H9 (cell line): Measurements from ENCODE around the gene DNAJC5. TPM values are rescaled to one million over a fixed set of nuclear protein-coding genes. Genes with fewer than 3 reads are reported as not detected.

Source experiments
- DNase-seq: peaks from one replicate; pipeline ENCODE4 v3.0.0-alpha.2; 2017
- H2AFZ ChIP-seq: one replicate; pipeline ENCODE4 v1.6.1; 2013; ENCODE audit warnings: mild to moderate bottlenecking, low read length, control low read depth, moderate library complexity
- H2AK5ac ChIP-seq: 2 replicates; pipeline ENCODE4 v1.6.1; 2013; ENCODE audit warnings: low read length, control low read depth, mixed read lengths; ENCODE audit not compliant: insufficient read length
- H2BK120ac ChIP-seq: one replicate; pipeline ENCODE4 v1.6.1; 2013; ENCODE audit warnings: low read depth, mild to moderate bottlenecking, low read length, control low read depth, inconsistent platforms; ENCODE audit not compliant: poor library complexity, severe bottlenecking
- H2BK12ac ChIP-seq: 2 replicates; pipeline ENCODE4 v1.6.1; 2013; ENCODE audit warnings: low read length, control low read depth, mixed read lengths, low read depth; ENCODE audit not compliant: insufficient read length
- H2BK15ac ChIP-seq: 2 replicates; pipeline ENCODE4 v1.6.1; 2013; ENCODE audit warnings: low read depth, low read length, control low read depth
- H2BK20ac ChIP-seq: one replicate; pipeline ENCODE4 v1.6.1; 2013; ENCODE audit warnings: low read depth, mild to moderate bottlenecking, low read length, control low read depth, inconsistent platforms; ENCODE audit not compliant: poor library complexity, severe bottlenecking
- H2BK5ac ChIP-seq: 2 replicates; pipeline ENCODE4 v1.6.1; 2013; ENCODE audit warnings: low read length, control low read depth, mixed read lengths; ENCODE audit not compliant: insufficient read length
- H3K14ac ChIP-seq: 2 replicates; pipeline ENCODE4 v1.6.1; 2013; ENCODE audit warnings: low read length, control low read depth; ENCODE audit not compliant: insufficient read depth
- H3K18ac ChIP-seq: 2 replicates; pipeline ENCODE4 v1.6.1; 2013; ENCODE audit warnings: low read depth, mild to moderate bottlenecking, mixed read lengths, low read length, control low read depth; ENCODE audit not compliant: insufficient read length
- H3K23ac ChIP-seq: 2 replicates; pipeline ENCODE4 v1.6.1; 2013; ENCODE audit warnings: low read length, control low read depth, mixed read lengths, low read depth; ENCODE audit not compliant: insufficient read length
- H3K23me2 ChIP-seq: 2 replicates; pipeline ENCODE4 v1.6.1; 2013; ENCODE audit warnings: low read depth, mild to moderate bottlenecking, mixed read lengths, low read length, control low read depth; ENCODE audit not compliant: insufficient read length, poor library complexity, severe bottlenecking
- H3K27ac ChIP-seq: 2 replicates; pipeline ENCODE4 v1.5.1; 2013; ENCODE audit warnings: low read length, control low read depth, mixed read lengths, low read depth; ENCODE audit not compliant: insufficient read length
- H3K27me3 ChIP-seq: 2 replicates; pipeline ENCODE4 v1.6.1; 2013; ENCODE audit warnings: low read length, control low read depth, inconsistent platforms; ENCODE audit not compliant: insufficient read depth
- H3K4ac ChIP-seq: 2 replicates; pipeline ENCODE4 v1.6.1; 2013; ENCODE audit warnings: low read depth, mild to moderate bottlenecking, control low read depth, inconsistent platforms, low read length, moderate library complexity
- H3K4me1 ChIP-seq: 2 replicates; pipeline ENCODE4 v1.6.1; 2013; ENCODE audit warnings: low read length, control low read depth, inconsistent platforms; ENCODE audit not compliant: insufficient read depth
- H3K4me2 ChIP-seq: 2 replicates; pipeline ENCODE4 v1.6.1; 2013; ENCODE audit warnings: low read length, control low read depth, mixed read lengths; ENCODE audit not compliant: insufficient read length, insufficient read depth
- H3K56ac ChIP-seq: 2 replicates; pipeline ENCODE4 v1.6.1; 2013; ENCODE audit warnings: low read depth, mild to moderate bottlenecking, mixed read lengths, low read length, control low read depth; ENCODE audit not compliant: insufficient read length
- H3K79me1 ChIP-seq: 2 replicates; pipeline ENCODE4 v1.6.1; 2013; ENCODE audit warnings: low read depth, mild to moderate bottlenecking, moderate library complexity, low read length, control low read depth, inconsistent platforms; ENCODE audit not compliant: insufficient read depth, poor library complexity, severe bottlenecking
- H3K79me2 ChIP-seq: 2 replicates; pipeline ENCODE4 v1.6.1; 2013; ENCODE audit warnings: low read length, control low read depth, inconsistent platforms; ENCODE audit not compliant: insufficient read depth
- H3K9ac ChIP-seq: 2 replicates; pipeline ENCODE4 v1.6.1; 2013; ENCODE audit warnings: low read length, control low read depth, mixed read lengths; ENCODE audit not compliant: insufficient read length; ENCODE audit errors: extremely low read depth
- H3K9me3 ChIP-seq: one replicate; pipeline ENCODE4 v1.6.1; 2013; ENCODE audit warnings: low read depth, low read length, inconsistent platforms; ENCODE audit not compliant: control insufficient read depth
- H3T11ph ChIP-seq: one replicate; pipeline ENCODE4 v1.6.1; 2013; ENCODE audit warnings: mild to moderate bottlenecking, low read length, control low read depth, inconsistent platforms
- H4K20me1 ChIP-seq: one replicate; pipeline ENCODE4 v1.6.1; 2013; ENCODE audit not compliant: control insufficient read depth, insufficient read length, insufficient read depth
- H4K5ac ChIP-seq: 2 replicates; pipeline ENCODE4 v1.6.1; 2013; ENCODE audit warnings: low read depth, mild to moderate bottlenecking, mixed read lengths, low read length, control low read depth; ENCODE audit not compliant: insufficient read length
- H4K8ac ChIP-seq: replicated peaks from 2 replicates; pipeline ENCODE4 v1.6.1; 2013; ENCODE audit warnings: low read length, control low read depth, mixed read lengths, low read depth; ENCODE audit not compliant: insufficient read length
- H4K91ac ChIP-seq: 2 replicates; pipeline ENCODE4 v1.6.1; 2013; ENCODE audit warnings: low read depth, mild to moderate bottlenecking, moderate library complexity, mixed read lengths, low read length, control low read depth; ENCODE audit not compliant: insufficient read length
- H3K27ac Mint-ChIP-seq, 3 experiments: 2 replicates in 2 of 3; 3 replicates in 1 of 3; pipeline ENCODE4 v1.8.0; 2020 to 2021; ENCODE audit warnings: mixed read lengths in 3 of 3, mild to moderate bottlenecking in 1 of 3, moderate library complexity in 1 of 3
- H3K27me3 Mint-ChIP-seq: 2 replicates; pipeline ENCODE4 v1.8.0; 2021; ENCODE audit warnings: low read depth, mild to moderate bottlenecking, moderate library complexity, mixed read lengths
- H3K36me3 Mint-ChIP-seq, 3 experiments: 2 replicates in 2 of 3; 3 replicates in 1 of 3; pipeline ENCODE4 v1.8.0; 2020 to 2021; ENCODE audit warnings: low read depth in 3 of 3, mixed read lengths in 3 of 3; ENCODE audit not compliant: insufficient read depth in 1 of 3
- H3K4me1 Mint-ChIP-seq, 2 experiments: 2 replicates each; pipeline ENCODE4 v1.8.0; 2020; ENCODE audit warnings: mixed read lengths in 2 of 2
- H3K4me3 Mint-ChIP-seq, 2 experiments: 2 replicates in 1 of 2; 3 replicates in 1 of 2; pipeline ENCODE4 v1.8.0; 2020 to 2021; ENCODE audit warnings: mild to moderate bottlenecking in 2 of 2, mixed read lengths in 2 of 2, moderate library complexity in 1 of 2
- H3K9me3 Mint-ChIP-seq, 2 experiments: 2 replicates in 1 of 2; 3 replicates in 1 of 2; pipeline ENCODE4 v1.8.0; 2020; ENCODE audit warnings: mild to moderate bottlenecking in 2 of 2, mixed read lengths in 2 of 2, moderate library complexity in 1 of 2
- WGBS: extraction: QIAGEN DNeasy Blood & Tissue Kit; methylation state at CpG from one replicate; pipeline ENCODE4 v1.1.7; 2013; ENCODE audit warnings: missing lambda C conversion rate, low lambda C conversion rate, mixed read lengths; ENCODE audit not compliant: insufficient read length; ENCODE audit errors: extremely low coverage; 5-methylcytosine and 5-hydroxymethylcytosine counted together
- total RNA-seq: library from RNA; stranded (reverse); gene quantifications from 2 replicates; pipeline ENCODE4 v1.2.1, GENCODE V29; 2021
- TF ChIP-seq, protein P1 (sequence below): fragments of 200-600 bp; sonication (generic); conservative IDR thresholded peaks from 3 replicates; pipeline ENCODE4 v1.8.0; 2021; ENCODE audit warnings: antibody characterized with exemption, mild to moderate bottlenecking

The DNAJC5 gene
- total RNA-seq, 1 experiment from 2014 or later, result 43.0 TPM

DNA sequence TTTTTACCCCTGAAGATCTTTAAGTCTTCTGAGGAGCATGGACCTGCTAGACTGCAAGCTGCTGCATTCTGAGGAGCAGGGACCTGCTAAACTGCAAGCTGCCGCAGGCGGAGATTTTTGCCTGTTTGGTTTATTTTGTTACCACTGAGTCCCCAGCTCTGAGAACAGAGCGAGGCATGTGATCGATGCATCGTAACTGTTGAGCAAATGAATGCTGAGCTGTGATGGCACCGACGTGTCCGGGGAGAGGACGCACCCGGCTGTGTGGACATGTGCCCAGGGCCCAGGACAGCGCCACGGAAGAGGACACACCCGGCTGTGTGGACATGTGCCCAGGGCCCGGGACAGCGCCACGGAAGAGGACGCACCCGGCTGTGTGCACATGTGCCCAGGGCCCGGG, 24.2 kb downstream of the DNAJC5 start:
- H2BK15ac ChIP-seq, result no peak overlapping the region
- H3K56ac ChIP-seq, result no peak overlapping the region
- no peak overlapping the region for H2AFZ ChIP-seq
- no peak overlapping the region for H2BK20ac ChIP-seq
- H4K20me1 ChIP-seq, result no peaks in the 10 kb centered on the region
- H2BK120ac ChIP-seq, result no peak overlapping the region
- H3K9ac ChIP-seq, result no peak overlapping the region
- Mint-ChIP-seq H3K36me3 (peaks cover 12 to 30% (median 15%) of the 10 kb centered on the region in 3 experiments; a peak in 6 of 7 replicates), H3K4me1 (no peaks in the 10 kb centered on the region), H3K9me3 (peaks cover 5 to 9% of the 10 kb centered on the region in 2 experiments; a peak in 4 of 5 replicates), H3K27ac (no peak overlapping the region; a peak in 1 of 7 replicates), H3K27me3 (no peaks in the 10 kb centered on the region), H3K4me3 (no peak overlapping the region)
- no peaks in the 10 kb centered on the region; the same call in 1 of the 2 replicates for H3K79me2 ChIP-seq
- no peak overlapping the region for H2BK5ac ChIP-seq
- H3K4me1 ChIP-seq, result no peaks in the 10 kb centered on the region
- H3K23me2 ChIP-seq, result no peaks in the 10 kb centered on the region
- H3K4me2 ChIP-seq, result no peak overlapping the region
- no peak overlapping the region for H3T11ph ChIP-seq
- H3K27ac ChIP-seq, result no peak overlapping the region
- no peak overlapping the region for H3K4ac ChIP-seq
- no peak overlapping the region for H2BK12ac ChIP-seq
- no peaks in the 10 kb centered on the region for H3K79me1 ChIP-seq
- no peak overlapping the region for H4K8ac ChIP-seq
- no peak overlapping the region for H4K5ac ChIP-seq
- H3K9me3 ChIP-seq, result no peaks in the 10 kb centered on the region
- H3K27me3 ChIP-seq, result no peaks in the 10 kb centered on the region
- H4K91ac ChIP-seq, result no peak overlapping the region
- no peak overlapping the region for H3K14ac ChIP-seq
- no peak overlapping the region for H2AK5ac ChIP-seq
- TF ChIP-seq, protein P1, sequence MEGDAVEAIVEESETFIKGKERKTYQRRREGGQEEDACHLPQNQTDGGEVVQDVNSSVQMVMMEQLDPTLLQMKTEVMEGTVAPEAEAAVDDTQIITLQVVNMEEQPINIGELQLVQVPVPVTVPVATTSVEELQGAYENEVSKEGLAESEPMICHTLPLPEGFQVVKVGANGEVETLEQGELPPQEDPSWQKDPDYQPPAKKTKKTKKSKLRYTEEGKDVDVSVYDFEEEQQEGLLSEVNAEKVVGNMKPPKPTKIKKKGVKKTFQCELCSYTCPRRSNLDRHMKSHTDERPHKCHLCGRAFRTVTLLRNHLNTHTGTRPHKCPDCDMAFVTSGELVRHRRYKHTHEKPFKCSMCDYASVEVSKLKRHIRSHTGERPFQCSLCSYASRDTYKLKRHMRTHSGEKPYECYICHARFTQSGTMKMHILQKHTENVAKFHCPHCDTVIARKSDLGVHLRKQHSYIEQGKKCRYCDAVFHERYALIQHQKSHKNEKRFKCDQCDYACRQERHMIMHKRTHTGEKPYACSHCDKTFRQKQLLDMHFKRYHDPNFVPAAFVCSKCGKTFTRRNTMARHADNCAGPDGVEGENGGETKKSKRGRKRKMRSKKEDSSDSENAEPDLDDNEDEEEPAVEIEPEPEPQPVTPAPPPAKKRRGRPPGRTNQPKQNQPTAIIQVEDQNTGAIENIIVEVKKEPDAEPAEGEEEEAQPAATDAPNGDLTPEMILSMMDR, result no peak
- DNase-seq, result no peak
- H3K23ac ChIP-seq, result no peak overlapping the region
- WGBS, result no CpG with 5 or more reads among the region's 19 CpGs
- H3K18ac ChIP-seq, result no peak overlapping the region
